Fibroblast of lung (primary cell): ENCODE measurements around the gene TYMS. TPM values are rescaled to one million over a fixed set of nuclear protein-coding genes. Genes with fewer than 3 reads are reported as not detected.

Experiments
- DNase-seq, 2 donors: peaks; one replicate each; pipeline versions ENCODE4 v3.0.0 to v3.0.0-alpha.2; 2010; ENCODE audit warnings: low read depth in 2 of 2
- H2AFZ ChIP-seq: 2 replicates; pipeline ENCODE4 v1.5.1; 2012; ENCODE audit warnings: low read length, control low read depth, inconsistent platforms
- H3K27ac ChIP-seq: 2 replicates; pipeline ENCODE4 v1.5.1; 2011; ENCODE audit warnings: low read length, control low read depth; ENCODE audit not compliant: insufficient read depth
- H3K27me3 ChIP-seq: 2 replicates; pipeline ENCODE4 v1.5.1; 2011; ENCODE audit warnings: mild to moderate bottlenecking, low read length; ENCODE audit not compliant: control insufficient read depth, insufficient read depth
- H3K36me3 ChIP-seq: 2 replicates; pipeline ENCODE4 v1.5.1; 2011; ENCODE audit warnings: low read length; ENCODE audit not compliant: control insufficient read depth, insufficient read depth
- H3K4me1 ChIP-seq: 2 replicates; pipeline ENCODE4 v1.5.1; 2011; ENCODE audit warnings: low read length; ENCODE audit not compliant: control insufficient read depth, insufficient read depth; ENCODE audit errors: extremely low read depth
- H3K4me2 ChIP-seq: 2 replicates; pipeline ENCODE4 v1.5.1; 2011; ENCODE audit warnings: low read length, control low read depth; ENCODE audit not compliant: insufficient read depth; ENCODE audit errors: extremely low read depth
- H3K4me3 ChIP-seq, 4 experiments: fragments of 200-600 bp in 1 of 4; sonication (generic) in 1 of 4; replicated peaks in 1 of 4; 2 replicates each; pipeline ENCODE4 v1.5.1; 2011 to 2016; ENCODE audit warnings: low read length in 4 of 4, low read depth in 3 of 4, mild to moderate bottlenecking in 3 of 4, control low read depth in 2 of 4, inconsistent platforms in 1 of 4, mixed read lengths in 1 of 4; ENCODE audit not compliant: insufficient read depth in 1 of 4; ENCODE audit errors: control extremely low read depth in 1 of 4
- H3K79me2 ChIP-seq: 2 replicates; pipeline ENCODE4 v1.5.1; 2012; ENCODE audit warnings: mild to moderate bottlenecking, low read length, inconsistent platforms; ENCODE audit not compliant: control insufficient read depth, insufficient read depth
- H3K9ac ChIP-seq: 2 replicates; pipeline ENCODE4 v1.5.1; 2011; ENCODE audit warnings: mild to moderate bottlenecking, low read length, control low read depth; ENCODE audit not compliant: insufficient read depth
- H3K9me3 ChIP-seq: 2 replicates; pipeline ENCODE4 v1.5.1; 2012; ENCODE audit warnings: low read depth, low read length; ENCODE audit not compliant: control insufficient read depth, insufficient read depth
- H4K20me1 ChIP-seq: 2 replicates; pipeline ENCODE4 v1.5.1; 2011; ENCODE audit warnings: low read length; ENCODE audit not compliant: control insufficient read depth, insufficient read depth; ENCODE audit errors: extremely low read depth
- CTCF ChIP-seq, 2 donors: IDR thresholded peaks in 1 of 2; conservative IDR thresholded peaks in 1 of 2; 1 replicate in 1 of 2; 2 replicates in 1 of 2; pipeline ENCODE4 v1.5.1; 2011 to 2012; ENCODE audit warnings: low read length in 2 of 2, control low read depth in 1 of 2, inconsistent platforms in 1 of 2, low read depth in 1 of 2, mild to moderate bottlenecking in 1 of 2
- EZH2 ChIP-seq: IDR thresholded peaks from 2 replicates; pipeline ENCODE4 v1.5.1; 2012; ENCODE audit warnings: low read length, control low read depth, mild to moderate bottlenecking; ENCODE audit errors: missing control alignments
- polyA plus RNA-seq, 2 donors: library from polyadenylated mRNA; depleted of rRNA in 1 of 2; stranded (reverse) in 1 of 2; unstranded in 1 of 2; fragments of >200 nt; gene quantifications; 2 replicates each; pipeline ENCODE4 v1.2.1, GENCODE V29; 2011 to 2012; ENCODE audit warnings: missing spikeins in 1 of 2
- total RNA-seq: library from RNA; depleted of rRNA; stranded (reverse); fragments of >200 nt; gene quantifications from 2 replicates; pipeline ENCODE4 v1.2.1, GENCODE V29; 2014

Gene TYMS
- total and polyA plus RNA-seq, 2 donors (not counting 1 experiment from before 2014, with no cell fraction given): 16.8 to 45.4 TPM

GRCh38 chr18:711657-712400 is 54.4 kb downstream of the TYMS start:
- peak overlapping the region; percentile 90 for H3K27ac ChIP-seq
- H2AFZ ChIP-seq: peak overlapping the region; percentile 68
- peaks cover 10% of the 10 kb centered on the region for H3K79me2 ChIP-seq
- peaks cover 3% of the 10 kb centered on the region for H3K36me3 ChIP-seq
- H3K9ac ChIP-seq: peak overlapping the region; percentile 91
- peak; percentile 76 to 96 for DNase-seq
- H4K20me1 ChIP-seq: no peaks in the 10 kb centered on the region
- H3K27me3 ChIP-seq: no peaks in the 10 kb centered on the region
- peak in 1 of 2 donors; percentile 1 for TF ChIP-seq CTCF (conservative IDR thresholded peaks at IDR 0.05 in 1 of 2, IDR thresholded peaks at IDR 0.05 in 1 of 2; ENCODE audit: low read depth in 1 of 2, low read length in 2 of 2)
- TF ChIP-seq EZH2: no peak
- H3K9me3 ChIP-seq: no peaks in the 10 kb centered on the region
- H3K4me2 ChIP-seq: peak overlapping the region; percentile 97
- peak overlapping the region; percentile 83 to 93 (median 89) for H3K4me3 ChIP-seq
- H3K4me1 ChIP-seq: no peaks in the 10 kb centered on the region

DNA sequence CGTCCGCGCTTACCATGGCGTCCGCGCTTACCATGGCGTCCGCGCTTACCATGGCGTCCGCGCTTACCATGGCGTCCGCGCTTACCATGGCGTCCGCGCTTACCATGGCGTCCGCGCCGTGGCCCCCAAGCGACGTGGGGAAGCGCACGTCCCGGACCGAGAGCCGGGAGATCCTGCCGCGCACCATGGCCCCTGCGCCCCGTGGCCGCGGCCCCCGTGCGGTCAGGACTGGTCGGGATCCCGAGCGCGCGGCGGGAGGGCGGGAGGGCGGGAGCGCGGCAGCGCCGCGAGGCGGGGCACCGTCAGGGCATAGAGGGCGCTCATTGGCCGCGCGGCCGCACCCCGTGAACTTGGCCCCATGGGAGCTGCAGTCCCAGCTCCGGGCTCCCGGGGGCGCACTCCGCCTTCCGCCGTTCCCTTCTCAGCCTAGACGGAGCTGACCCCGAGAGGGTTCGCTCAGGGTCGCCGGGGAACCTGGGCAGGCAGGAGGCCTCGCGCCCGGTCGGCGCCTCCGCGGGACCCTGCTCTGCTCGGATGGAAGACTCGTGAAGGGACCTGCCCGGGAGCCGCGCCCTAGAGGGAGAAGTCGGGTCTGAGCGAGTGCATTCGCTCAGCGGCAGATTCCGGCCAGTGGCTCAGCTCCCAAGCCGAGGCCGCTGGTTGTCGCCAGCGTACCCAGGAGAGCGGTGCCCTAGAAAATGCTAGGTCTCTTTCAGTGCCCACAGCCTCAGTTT is 55.1 kb downstream of the TYMS start, which contains the start of gene ENOSF1:
TSS of gene ENOSF1 (minus strand) at position 230 of the 734 bp plus-strand sequence. CDS start at position 187, 43 bp downstream.
- no peaks in the 10 kb centered on the region for H3K4me1 ChIP-seq
- peak; percentile 75 to 80 for DNase-seq
- H3K9me3 ChIP-seq: no peaks in the 10 kb centered on the region
- H3K79me2 ChIP-seq: peaks cover 10% of the 10 kb centered on the region
- no peaks in the 10 kb centered on the region for H4K20me1 ChIP-seq
- no peaks in the 10 kb centered on the region for H3K27me3 ChIP-seq
- peaks cover 3% of the 10 kb centered on the region for H3K36me3 ChIP-seq
- peak within 1 kb of the TSS; percentile 90 for H3K27ac ChIP-seq
- H2AFZ ChIP-seq: peak within 1 kb of the TSS; percentile 68
- TF ChIP-seq CTCF (conservative IDR thresholded peaks at IDR 0.05 in 1 of 2, IDR thresholded peaks at IDR 0.05 in 1 of 2; ENCODE audit: low read depth in 1 of 2, low read length in 2 of 2) (peak; percentile 67 to 69), EZH2 (no peak)
- peak within 1 kb of the TSS; percentile 83 to 93 (median 89) for H3K4me3 ChIP-seq
- peak within 1 kb of the TSS; percentile 97 for H3K4me2 ChIP-seq
- H3K9ac ChIP-seq: peak within 1 kb of the TSS; percentile 91

DNA sequence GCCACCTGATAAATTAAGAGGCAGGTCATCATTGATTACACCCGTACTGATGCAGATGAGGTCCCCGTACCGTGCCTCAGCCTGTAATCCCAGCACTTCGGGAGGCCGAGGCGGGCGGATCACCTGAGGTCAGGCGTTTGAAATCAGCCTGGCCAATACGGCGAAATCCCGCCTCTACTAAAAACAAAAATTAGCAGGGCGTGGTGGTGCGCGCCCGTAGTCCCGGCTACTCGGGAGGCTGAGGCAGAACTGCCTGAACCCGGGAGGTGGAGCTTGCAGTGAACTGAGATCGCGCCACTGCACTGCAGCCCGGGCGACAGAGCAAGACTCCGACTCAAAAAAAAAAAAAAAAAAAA is 55.7 kb downstream of the TYMS start:
- H3K27ac ChIP-seq: peak overlapping the region; percentile 39
- peak overlapping the region; percentile 65 for H2AFZ ChIP-seq
- H3K79me2 ChIP-seq: peaks cover 10% of the 10 kb centered on the region
- H3K4me3 ChIP-seq: peak overlapping the region in 2 of 4 experiments; percentile 47 to 83
- H3K27me3 ChIP-seq: no peaks in the 10 kb centered on the region
- no peaks in the 10 kb centered on the region for H3K4me1 ChIP-seq
- no peak for DNase-seq
- H4K20me1 ChIP-seq: no peaks in the 10 kb centered on the region
- H3K36me3 ChIP-seq: peaks cover 3% of the 10 kb centered on the region
- H3K9ac ChIP-seq: peak overlapping the region; percentile 26
- H3K4me2 ChIP-seq: no peak overlapping the region
- TF ChIP-seq EZH2 (no peak), CTCF (conservative IDR thresholded peaks at IDR 0.05 in 1 of 2, IDR thresholded peaks at IDR 0.05 in 1 of 2; ENCODE audit: low read depth in 1 of 2, low read length in 2 of 2) (no peak)
- H3K9me3 ChIP-seq: no peaks in the 10 kb centered on the region
